HepG2 (cell line): ENCODE measurements around the gene TSSK3. TPM values are rescaled to one million over a fixed set of nuclear protein-coding genes. Genes with fewer than 3 reads are reported as not detected.

Experiments
- ATAC-seq: fragments of 200-7000 bp; cut with Tn5 transposase; 3 replicates; pipeline ENCODE4 v1.9.1; 2020; ENCODE audit warnings: mild to moderate bottlenecking, moderate library complexity
- BruUV-seq: library from RNA; stranded (reverse); fragments of 400-500 nt; replicated peaks from 2 replicates; lab custom pipeline; 2021; lab: Mats Ljungman, UMichigan
- CTCF ChIA-PET: fragments of 300-600 bp; formaldehyde crosslinking; extraction: SDS; loops from one replicate; lab custom pipeline; 2021; ENCODE audit warnings: low total read pairs, inconsistent platforms, low intra/inter-chr PET ratio; lab: Yijun Ruan, JAX
- POLR2A ChIA-PET: fragments of 350-600 bp; sonication (Branson Sonifier 250); formaldehyde crosslinking; loops from one replicate; lab custom pipeline; 2020; ENCODE audit warnings: antibody characterized with exemption, inconsistent platforms; lab: Yijun Ruan, JAX
- DNase-seq: peaks from one replicate; pipeline ENCODE4 v3.0.0-alpha.2; 2015; ENCODE audit warnings: low spot score
- FAIRE-seq: peaks from 3 replicates; lab custom pipeline; 2011; peaks lifted over from hg19 to GRCh38; lab: Jason Lieb, UNC
- H2AFZ ChIP-seq: one replicate; pipeline ENCODE4 v1.6.1; 2011; ENCODE audit warnings: low read length, inconsistent platforms
- H3K27ac ChIP-seq: fragments of 300-600 bp; 3 replicates; pipeline ENCODE4 v1.8.0; 2011; ENCODE audit warnings: mixed run types, mild to moderate bottlenecking, mixed read lengths, low read length, inconsistent platforms; ENCODE audit not compliant: insufficient read depth; ENCODE audit errors: extremely low read length
- H3K27me3 ChIP-seq, 2 experiments: fragments of 200-600 bp in 1 of 2; 2 replicates in 1 of 2; 3 replicates in 1 of 2; pipeline versions ENCODE4 v1.6.0 to v1.8.0; 2011; ENCODE audit warnings: low read length in 2 of 2, mild to moderate bottlenecking in 2 of 2, moderate library complexity in 2 of 2, inconsistent platforms in 1 of 2; ENCODE audit not compliant: insufficient read depth in 2 of 2, control insufficient read depth in 1 of 2
- H3K36me3 ChIP-seq, 2 experiments: fragments of 200-600 bp in 1 of 2; replicated peaks in 1 of 2; 2 replicates in 1 of 2; 3 replicates in 1 of 2; pipeline versions ENCODE4 v1.5.1 to v1.8.0; 2011; ENCODE audit warnings: low read length in 2 of 2, inconsistent platforms in 1 of 2; ENCODE audit not compliant: insufficient read depth in 2 of 2, control insufficient read depth in 1 of 2
- H3K4me1 ChIP-seq: 2 replicates; pipeline ENCODE4 v1.5.1; 2012; ENCODE audit warnings: low read length, inconsistent platforms; ENCODE audit not compliant: insufficient read depth
- H3K4me2 ChIP-seq: 2 replicates; pipeline ENCODE4 v1.6.0; 2011; ENCODE audit warnings: low read depth, low read length, inconsistent platforms
- H3K4me3 ChIP-seq, 3 experiments: fragments of 200-600 bp in 1 of 3; sonication (generic), shearing (Covaris generic) in 1 of 3; replicated peaks in 1 of 3; 2 replicates each; pipeline ENCODE4 v1.5.1; 2011 to 2016; ENCODE audit warnings: low read length in 3 of 3, inconsistent platforms in 2 of 3, low read depth in 2 of 3, mild to moderate bottlenecking in 2 of 3, control low read depth in 1 of 3, mixed read lengths in 1 of 3; ENCODE audit not compliant: insufficient read depth in 1 of 3
- H3K79me2 ChIP-seq: one replicate; pipeline ENCODE4 v1.6.1; 2011; ENCODE audit warnings: low read length, inconsistent platforms; ENCODE audit not compliant: insufficient read depth
- H3K9ac ChIP-seq: 2 replicates; pipeline ENCODE4 v1.6.0; 2011; ENCODE audit warnings: mild to moderate bottlenecking, low read depth, low read length, inconsistent platforms; ENCODE audit not compliant: insufficient read depth
- H3K9me3 ChIP-seq: 2 replicates; pipeline ENCODE4 v1.5.1; 2012; ENCODE audit warnings: mild to moderate bottlenecking, low read length
- H4K20me1 ChIP-seq: 2 replicates; pipeline ENCODE4 v1.6.0; 2011; ENCODE audit warnings: inconsistent platforms, mild to moderate bottlenecking, low read length, moderate library complexity; ENCODE audit not compliant: insufficient read depth
- ARID2 ChIP-seq: sonication (generic); formaldehyde crosslinking; IDR thresholded peaks from 2 replicates; pipeline ENCODE4 v1.8.1; 2022; ENCODE audit warnings: mild to moderate bottlenecking, missing genetic modification reagents, borderline replicate concordance
- BCL6 ChIP-seq: IDR thresholded peaks from 2 replicates; pipeline ENCODE4 v1.6.1; 2016; ENCODE audit warnings: missing genetic modification reagents, missing compliant biosample characterization
- DMAP1 ChIP-seq: IDR thresholded peaks from 2 replicates; pipeline ENCODE4 v1.6.1; 2016
- FOXK2 ChIP-seq: fragments of 450-650 bp; IDR thresholded peaks from 2 replicates; pipeline ENCODE4 v1.6.1; 2016
- FOXP4 ChIP-seq: sonication (generic); formaldehyde crosslinking; IDR thresholded peaks from 2 replicates; pipeline ENCODE4 v1.4.0; 2020; ENCODE audit warnings: missing genetic modification reagents
- HOXA3 ChIP-seq: sonication (generic); formaldehyde crosslinking; IDR thresholded peaks from 2 replicates; pipeline ENCODE4 v1.5.0; 2020; ENCODE audit warnings: missing genetic modification reagents
- MTA3 ChIP-seq: sonication (generic); formaldehyde crosslinking; IDR thresholded peaks from 2 replicates; pipeline ENCODE4 v1.4.0; 2020; ENCODE audit warnings: missing genetic modification reagents
- NCOA5 ChIP-seq: sonication (generic); formaldehyde crosslinking; IDR thresholded peaks from 2 replicates; pipeline ENCODE4 v1.4.0; 2020; ENCODE audit warnings: missing genetic modification reagents
- PHF8 ChIP-seq: sonication (generic); formaldehyde crosslinking; IDR thresholded peaks from 2 replicates; pipeline ENCODE4 v1.5.0; 2020; ENCODE audit warnings: missing genetic modification reagents
- REL ChIP-seq: sonication (generic); formaldehyde crosslinking; conservative IDR thresholded peaks from 2 replicates; pipeline ENCODE4 v1.8.0; 2022; ENCODE audit warnings: mild to moderate bottlenecking, missing genetic modification reagents, moderate library complexity
- RFX3 ChIP-seq: IDR thresholded peaks from 2 replicates; pipeline ENCODE4 v1.6.1; 2016; ENCODE audit warnings: missing biosample characterization, missing genetic modification reagents
- SAP130 ChIP-seq: IDR thresholded peaks from 2 replicates; pipeline ENCODE4 v1.6.1; 2016; ENCODE audit warnings: low read depth
- SNAPC2 ChIP-seq: sonication (generic); formaldehyde crosslinking; IDR thresholded peaks from 2 replicates; pipeline ENCODE4 v1.8.1; 2022; ENCODE audit warnings: mild to moderate bottlenecking, missing genetic modification reagents
- SNRNP70 ChIP-seq: fragments of 200-400 bp; formaldehyde crosslinking; IDR thresholded peaks from 2 replicates; pipeline ENCODE4 v1.6.1; 2017; ENCODE audit warnings: mild to moderate bottlenecking, low read depth, low read length, moderate library complexity
- SPEN ChIP-seq: sonication (generic); formaldehyde crosslinking; IDR thresholded peaks from 2 replicates; pipeline ENCODE4 v1.5.1; 2020; ENCODE audit warnings: low read depth, mild to moderate bottlenecking, missing genetic modification reagents
- ZFP82 ChIP-seq: sonication (generic); formaldehyde crosslinking; IDR thresholded peaks from 2 replicates; pipeline ENCODE4 v1.5.1; 2020; ENCODE audit warnings: mild to moderate bottlenecking, missing genetic modification reagents, borderline replicate concordance
- ZFY ChIP-seq: sonication (generic); formaldehyde crosslinking; IDR thresholded peaks from 2 replicates; pipeline ENCODE4 v1.4.0; 2020; ENCODE audit warnings: missing genetic modification reagents
- ZKSCAN8 ChIP-seq: IDR thresholded peaks from 2 replicates; pipeline ENCODE4 v1.6.1; 2016; ENCODE audit warnings: borderline replicate concordance, missing genetic modification reagents, missing compliant biosample characterization
- ZNF34 ChIP-seq: sonication (generic); formaldehyde crosslinking; IDR thresholded peaks from 2 replicates; pipeline ENCODE4 v1.4.0; 2020; ENCODE audit warnings: mild to moderate bottlenecking, missing genetic modification reagents, borderline replicate concordance
- ZNF343 ChIP-seq: sonication (generic); formaldehyde crosslinking; IDR thresholded peaks from 2 replicates; pipeline ENCODE4 v1.4.0; 2020; ENCODE audit warnings: mild to moderate bottlenecking, missing genetic modification reagents
- ZNF432 ChIP-seq: sonication (generic); formaldehyde crosslinking; IDR thresholded peaks from 2 replicates; pipeline ENCODE4 v1.5.0; 2020; ENCODE audit warnings: missing genetic modification reagents, mild to moderate bottlenecking, borderline replicate concordance
- ZNF772 ChIP-seq: sonication (generic); formaldehyde crosslinking; IDR thresholded peaks from 2 replicates; pipeline ENCODE4 v1.5.0; 2020; ENCODE audit warnings: mild to moderate bottlenecking, missing genetic modification reagents
- WGBS: methylation state at CpG from one replicate; pipeline ENCODE4 v1.1.6; 2017; ENCODE audit warnings: low lambda C conversion rate; 5-methylcytosine and 5-hydroxymethylcytosine counted together
- in situ Hi-C: cut with HindIII; loops from 2 replicates; pipeline ENCODE4 v1.10.0; 2017; ENCODE audit warnings: low pct_unique_long_range_greater_than_20kb; ENCODE audit not compliant: extremely low pct_ligation_motif_present
- intact Hi-C: fragments of 100-400 bp; cut with micrococcal nuclease; formaldehyde crosslinking; loops from one replicate; pipeline ENCODE4 v1.10.0; 2022; ENCODE audit not compliant: unreplicated experiment
- polyA plus RNA-seq, 8 experiments: library from polyadenylated mRNA; depleted of rRNA in 3 of 8; stranded (reverse) in 7 of 8; unstranded in 1 of 8; fragments of >200 nt; fragmentation: Illumina TruSeq in 4 of 8; extraction: Trizol in 4 of 8; gene quantifications; 2 replicates each; pipeline versions ENCODE4 v1.2.1 to v1.2.3, GENCODE V29; 2011 to 2016; ENCODE audit warnings: low read depth in 4 of 8, missing spikeins in 1 of 8, mixed read lengths in 1 of 8; ENCODE audit not compliant: insufficient read depth in 1 of 8
- total RNA-seq, 5 experiments: library from RNA; depleted of rRNA; stranded (reverse); fragments of >200 nt; fragmentation: Illumina TruSeq; extraction: Trizol; gene quantifications; 2 replicates each; pipeline ENCODE4 v1.2.3, GENCODE V29; 2016; ENCODE audit warnings: low read depth in 1 of 5

The TSSK3 gene
- total and polyA plus RNA-seq, 2 of the 13 experiments (the other 11 are each of a cell fraction or from before 2014, with no cell fraction given): 1.0 to 1.1 TPM

- TF ChIP-seq ZFY (CRISPR knock-in tag): peak; percentile 92
- TF ChIP-seq ZNF343 (CRISPR knock-in tag): peak; percentile 27; the same call in 1 of the 2 replicates
- peak; percentile 51; the same call in 1 of the 2 replicates for TF ChIP-seq ZKSCAN8
- no peak; the same call in 1 of the 2 replicates for TF ChIP-seq SAP130 (CRISPR knock-in tag)
- TF ChIP-seq BCL6: peak; percentile 18; the same call in 1 of the 2 replicates
- TF ChIP-seq DMAP1: 0 out of 2 replicates have a peak, but pooled peaks have one; percentile 29
- TF ChIP-seq SNRNP70: no peak
- peak; percentile 53; the same call in 1 of the 2 replicates for TF ChIP-seq ZNF772 (CRISPR knock-in tag)
- TF ChIP-seq PHF8 (CRISPR knock-in tag): 0 out of 2 replicates have a peak, but pooled peaks have one; percentile 14
- TF ChIP-seq HOXA3 (CRISPR knock-in tag): peak; percentile 65
- no peak for TF ChIP-seq RFX3
- peak; percentile 87; the same call in 1 of the 2 replicates for TF ChIP-seq ARID2 (CRISPR knock-in tag)
These were observed 11.4 kb upstream of the TSSK3 start (continued) for GRCh38 chr1:32350785-32351398.

- Histone ChIP-seq H3K4me1 (peaks cover 65% of the 10 kb centered on the region), H3K9ac (peak overlapping the region; percentile 87), H3K27ac (peak overlapping the region; percentile 92), H3K79me2 (no peaks in the 10 kb centered on the region), H3K27me3 (no peaks in the 10 kb centered on the region), H2AFZ (no peak overlapping the region), H3K9me3 (no peaks in the 10 kb centered on the region), H3K4me2 (peak overlapping the region; percentile 80), H3K4me3 (peak overlapping the region; percentile 73 to 81 (median 74)), H4K20me1 (no peaks in the 10 kb centered on the region), H3K36me3 (no peaks in the 10 kb centered on the region)
- in situ Hi-C loops: no loop called here
- WGBS: 3% methylated on average over 17 of the region's 75 CpGs
- FAIRE-seq: peak; percentile 26
- DNase-seq: peak; percentile 89
- BruUV-seq: TSS peak; percentile 65
- intact Hi-C loops: loop anchor here (2.0 kb wide), 2 partner anchors 15 to 43 kb away; partner anchors contain the start of genes BSDC1 and MARCKSL1
- ChIA-PET CTCF (interaction anchor here (1.5 kb wide), 1 partner anchor 16 kb away, joined by 4 read pairs; the partner anchor contains the start of gene MARCKSL1), POLR2A (interaction anchor here (0.6 to 10.1 kb wide), 25 partner anchors 9 to 384 kb away, joined by 3 to 222 read pairs (median 6); partner anchors contain the start of genes BSDC1, FAM229A, HDAC1 and KPNA6)
- peak; percentile 80 for ATAC-seq
- TF ChIP-seq SPEN (CRISPR knock-in tag): peak; percentile 89
- no peak for TF ChIP-seq ZNF432 (CRISPR knock-in tag)
- no peak for TF ChIP-seq FOXK2
- TF ChIP-seq MTA3 (CRISPR knock-in tag): no peak
- no peak for TF ChIP-seq FOXP4 (CRISPR knock-in tag)
- 0 out of 2 replicates have a peak, but pooled peaks have one; percentile 10 for TF ChIP-seq SNAPC2 (CRISPR knock-in tag)
- no peak for TF ChIP-seq ZFP82 (CRISPR knock-in tag)
- peak; percentile 27; the same call in 1 of the 2 replicates for TF ChIP-seq REL (CRISPR knock-in tag)
- 0 out of 2 replicates have a peak, but pooled peaks have one; percentile 19 for TF ChIP-seq ZNF34
- no peak for TF ChIP-seq RFX3
- no peak for TF ChIP-seq NCOA5 (CRISPR knock-in tag)
These were observed 10.7 kb upstream of the TSSK3 start for GRCh38 chr1:32351399-32352238.
